ENCODE measurements around the gene KIF5A.
"Not testable (repeated sequence)": the region's sequence is repeated elsewhere in the genome, so short reads cannot be mapped to it uniquely, and the experiment has no call there.

KIF5A gene
- 0.69 to 2.7 (median 0.87) reads per million in 3 donors for total RNA-seq

DNA sequence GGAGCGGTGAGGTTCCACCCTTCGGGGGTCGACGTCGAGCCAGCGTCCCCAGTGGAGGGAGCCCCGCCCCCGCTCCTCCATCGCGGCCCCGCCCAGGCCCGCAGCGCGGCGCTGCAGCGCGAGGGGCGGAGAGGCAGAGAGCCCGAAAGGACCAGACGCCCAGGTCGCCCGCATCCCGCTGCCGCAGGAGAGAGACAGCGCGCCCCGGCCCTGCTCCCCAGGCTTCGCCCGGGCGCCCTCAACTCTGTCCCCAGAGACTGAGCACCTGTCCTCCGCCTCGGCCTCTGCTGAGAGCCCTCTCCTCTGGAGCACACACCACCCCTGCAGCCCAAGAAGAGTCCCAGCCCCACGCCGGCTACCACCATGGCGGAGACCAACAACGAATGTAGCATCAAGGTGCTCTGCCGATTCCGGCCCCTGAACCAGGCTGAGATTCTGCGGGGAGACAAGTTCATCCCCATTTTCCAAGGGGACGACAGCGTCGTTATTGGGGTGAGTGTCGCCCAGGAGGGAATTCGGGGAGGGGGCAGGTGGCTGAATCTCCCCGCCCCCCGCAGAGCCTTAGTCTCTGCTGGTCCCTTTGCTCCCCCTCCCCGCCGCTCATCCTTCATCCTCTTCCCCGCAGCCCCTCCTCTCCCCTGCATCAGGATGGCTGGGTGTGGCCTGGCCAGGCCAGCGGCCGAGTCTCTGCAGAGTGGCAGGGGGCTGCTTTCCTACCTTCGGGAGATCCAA is at the start of gene KIF5A:
Gene KIF5A, plus strand, starts transcription at position 136 of the 732 bp plus-strand sequence. Its CDS starts 228 bp downstream, at position 364.
- no peaks in the 10 kb centered on the region for H3K27me3 ChIP-seq (replicated peaks; ENCODE audit: control insufficient read depth, insufficient read depth, low read length, poor library complexity, severe bottlenecking)
- peak within 1 kb of the TSS; percentile 40 for H3K4me3 ChIP-seq (ENCODE audit: insufficient read depth, low read depth, low read length, poor library complexity, severe bottlenecking)
- DNase-seq: peak; percentile 10 to 39 (median 38)
- peaks cover 22% of the 10 kb centered on the region for H3K4me1 ChIP-seq (ENCODE audit: control insufficient read depth, insufficient read depth, low read length, poor library complexity, severe bottlenecking)
- H3K9me3 ChIP-seq (ENCODE audit: control insufficient read depth, low read length): no peaks in the 10 kb centered on the region
- H3K27ac ChIP-seq (ENCODE audit: insufficient read depth, low read length, poor library complexity, severe bottlenecking): no peak within 1 kb of the TSS
- no peaks in the 10 kb centered on the region for H3K36me3 ChIP-seq (ENCODE audit: control insufficient read depth, insufficient read depth, low read length)

DNA sequence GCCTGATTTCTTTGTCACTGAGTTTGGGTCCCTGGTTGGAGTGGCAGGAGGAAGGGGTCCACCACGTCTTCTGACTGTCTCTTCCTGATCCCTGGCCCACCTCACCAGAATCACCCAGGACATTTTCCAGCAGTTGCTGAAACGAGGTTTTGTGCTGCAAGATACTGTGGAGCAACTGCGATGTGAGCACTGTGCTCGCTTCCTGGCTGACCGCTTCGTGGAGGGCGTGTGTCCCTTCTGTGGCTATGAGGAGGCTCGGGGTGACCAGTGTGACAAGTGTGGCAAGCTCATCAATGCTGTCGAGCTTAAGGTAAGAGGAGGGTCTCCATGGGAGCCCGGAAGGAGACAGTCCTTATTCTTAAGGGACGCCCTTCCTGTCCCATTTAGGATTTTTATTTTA is 49.6 kb upstream of the KIF5A start:
- Histone ChIP-seq H3K4me1 (ENCODE audit: control insufficient read depth, insufficient read depth, low read length, poor library complexity, severe bottlenecking) (no peaks in the 10 kb centered on the region), H3K27me3 (replicated peaks; ENCODE audit: control insufficient read depth, insufficient read depth, low read length, poor library complexity, severe bottlenecking) (no peaks in the 10 kb centered on the region), H3K27ac (ENCODE audit: insufficient read depth, low read length, poor library complexity, severe bottlenecking) (no peak overlapping the region), H3K4me3 (ENCODE audit: insufficient read depth, low read depth, low read length, poor library complexity, severe bottlenecking) (no peak overlapping the region), H3K36me3 (ENCODE audit: control insufficient read depth, insufficient read depth, low read length) (peaks cover 56% of the 10 kb centered on the region), H3K9me3 (ENCODE audit: control insufficient read depth, low read length) (no peaks in the 10 kb centered on the region)
- no peak for DNase-seq

DNA sequence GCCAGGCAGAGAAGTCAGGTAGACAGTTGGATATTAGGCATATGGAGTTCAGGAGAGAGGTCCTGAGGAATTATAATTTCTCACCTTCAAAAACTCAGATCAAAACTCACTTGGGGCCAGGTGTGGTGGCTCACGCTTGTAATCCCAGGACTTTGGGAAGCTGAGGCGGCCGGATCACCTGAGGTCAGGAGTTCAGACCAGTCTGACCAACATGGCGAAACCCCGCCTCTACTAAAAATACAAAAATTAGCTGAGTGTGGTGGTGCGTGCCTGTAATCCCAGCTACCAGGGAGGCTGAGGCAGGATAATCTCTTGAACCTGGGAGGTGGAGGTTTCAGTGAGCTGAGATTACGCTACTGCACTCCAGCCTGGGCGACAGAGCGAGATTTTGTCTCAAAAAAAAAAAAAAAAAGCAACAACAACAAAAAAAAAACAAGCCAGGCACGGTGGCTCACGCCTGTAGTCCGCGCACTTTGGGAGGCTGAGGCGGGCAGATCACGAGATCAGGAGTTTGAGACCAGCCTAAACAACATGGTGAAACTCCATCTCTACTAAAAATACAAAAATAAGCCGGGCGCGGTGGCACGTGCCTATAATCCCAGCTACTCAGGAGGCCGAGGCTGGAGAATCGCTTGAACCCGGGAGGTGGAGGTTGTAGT is 47.4 kb upstream of the KIF5A start:
- H3K27me3 ChIP-seq (replicated peaks; ENCODE audit: control insufficient read depth, insufficient read depth, low read length, poor library complexity, severe bottlenecking); H3K4me3 ChIP-seq (ENCODE audit: insufficient read depth, low read depth, low read length, poor library complexity, severe bottlenecking); H3K27ac ChIP-seq (ENCODE audit: insufficient read depth, low read length, poor library complexity, severe bottlenecking); H3K9me3 ChIP-seq (ENCODE audit: control insufficient read depth, low read length); H3K4me1 ChIP-seq (ENCODE audit: control insufficient read depth, insufficient read depth, low read length, poor library complexity, severe bottlenecking); DNase-seq: not testable (repeated sequence)
- peaks cover 55% of the 10 kb centered on the region for H3K36me3 ChIP-seq (ENCODE audit: control insufficient read depth, insufficient read depth, low read length)

DNA sequence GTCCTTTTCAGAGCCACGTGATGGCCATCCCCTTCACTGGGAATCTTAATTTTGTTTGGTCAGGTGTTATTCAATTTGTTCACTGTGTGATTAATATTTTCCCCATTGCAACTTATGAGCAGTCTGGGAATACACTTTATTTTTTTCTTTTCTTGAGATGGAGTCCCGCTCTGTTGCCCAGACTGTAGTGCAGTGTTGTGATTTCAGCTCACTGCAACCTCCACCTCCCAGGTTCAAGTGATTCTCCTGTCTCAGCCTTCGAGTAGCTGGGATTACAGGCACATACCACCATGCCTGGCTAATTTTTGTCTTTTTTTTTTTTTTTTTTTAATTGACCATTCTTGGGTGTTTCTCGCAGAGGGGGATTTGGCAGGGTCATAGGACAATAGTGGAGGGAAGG is 43.3 kb upstream of the KIF5A start:
- H3K36me3 ChIP-seq (ENCODE audit: control insufficient read depth, insufficient read depth, low read length): peaks cover 31% of the 10 kb centered on the region

DNA sequence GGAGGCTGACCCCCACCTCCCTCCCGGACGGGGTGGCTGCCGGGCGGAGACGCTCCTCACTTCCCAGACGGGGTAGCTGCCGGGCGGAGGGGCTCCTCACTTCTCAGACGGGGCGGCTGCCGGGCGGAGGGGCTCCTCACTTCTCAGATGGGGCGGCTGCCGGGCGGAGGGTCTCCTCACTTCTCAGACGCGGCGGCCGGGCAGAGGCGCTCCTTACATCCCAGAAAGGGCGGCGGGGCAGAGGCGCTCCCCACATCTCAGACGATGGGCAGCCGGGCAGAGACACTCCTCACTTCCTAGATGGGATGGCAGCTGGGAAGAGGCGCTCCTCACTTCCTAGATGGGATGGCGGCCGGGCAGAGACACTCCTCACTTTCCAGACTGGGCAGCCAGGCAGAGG is 42.0 kb upstream of the KIF5A start:
- H3K27me3 ChIP-seq (replicated peaks; ENCODE audit: control insufficient read depth, insufficient read depth, low read length, poor library complexity, severe bottlenecking); H3K9me3 ChIP-seq (ENCODE audit: control insufficient read depth, low read length); H3K4me3 ChIP-seq (ENCODE audit: insufficient read depth, low read depth, low read length, poor library complexity, severe bottlenecking); H3K27ac ChIP-seq (ENCODE audit: insufficient read depth, low read length, poor library complexity, severe bottlenecking); DNase-seq; H3K4me1 ChIP-seq (ENCODE audit: control insufficient read depth, insufficient read depth, low read length, poor library complexity, severe bottlenecking): not testable (repeated sequence)
- peaks cover 37% of the 10 kb centered on the region for H3K36me3 ChIP-seq (ENCODE audit: control insufficient read depth, insufficient read depth, low read length)

More for the DNA sequence above, 43.3 kb upstream of the KIF5A start:
- not testable (repeated sequence) for H3K27ac ChIP-seq (ENCODE audit: insufficient read depth, low read length, poor library complexity, severe bottlenecking); H3K27me3 ChIP-seq (replicated peaks; ENCODE audit: control insufficient read depth, insufficient read depth, low read length, poor library complexity, severe bottlenecking); H3K9me3 ChIP-seq (ENCODE audit: control insufficient read depth, low read length); H3K4me1 ChIP-seq (ENCODE audit: control insufficient read depth, insufficient read depth, low read length, poor library complexity, severe bottlenecking); DNase-seq; H3K4me3 ChIP-seq (ENCODE audit: insufficient read depth, low read depth, low read length, poor library complexity, severe bottlenecking)

DNA sequence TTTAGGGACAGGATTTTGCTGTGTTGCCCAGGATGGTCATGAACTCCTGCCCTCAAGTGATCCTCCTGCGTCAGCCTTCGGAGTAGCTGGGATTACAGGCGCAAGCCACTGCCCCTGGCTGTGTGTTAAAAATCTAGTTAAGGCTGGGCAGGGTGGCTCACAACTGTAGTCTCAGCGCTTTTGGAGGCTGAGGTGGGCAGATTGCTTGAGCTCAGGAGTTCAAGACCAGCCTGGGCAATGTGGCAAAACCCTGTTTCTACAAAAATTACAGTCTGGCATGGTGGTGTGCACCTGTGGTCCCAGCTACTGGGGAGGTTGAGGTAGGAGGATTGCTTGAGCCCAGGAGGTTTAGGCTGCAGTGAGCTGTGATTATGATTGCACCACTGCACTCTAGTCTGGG is 38.7 kb upstream of the KIF5A start:
- H3K4me3 ChIP-seq (ENCODE audit: insufficient read depth, low read depth, low read length, poor library complexity, severe bottlenecking): no peak overlapping the region
- no peaks in the 10 kb centered on the region for H3K27me3 ChIP-seq (replicated peaks; ENCODE audit: control insufficient read depth, insufficient read depth, low read length, poor library complexity, severe bottlenecking)
- H3K27ac ChIP-seq (ENCODE audit: insufficient read depth, low read length, poor library complexity, severe bottlenecking): no peak overlapping the region
- no peaks in the 10 kb centered on the region for H3K4me1 ChIP-seq (ENCODE audit: control insufficient read depth, insufficient read depth, low read length, poor library complexity, severe bottlenecking)
- no peak for DNase-seq
- peaks cover 48% of the 10 kb centered on the region for H3K36me3 ChIP-seq (ENCODE audit: control insufficient read depth, insufficient read depth, low read length)
- H3K9me3 ChIP-seq (ENCODE audit: control insufficient read depth, low read length): no peaks in the 10 kb centered on the region

DNA sequence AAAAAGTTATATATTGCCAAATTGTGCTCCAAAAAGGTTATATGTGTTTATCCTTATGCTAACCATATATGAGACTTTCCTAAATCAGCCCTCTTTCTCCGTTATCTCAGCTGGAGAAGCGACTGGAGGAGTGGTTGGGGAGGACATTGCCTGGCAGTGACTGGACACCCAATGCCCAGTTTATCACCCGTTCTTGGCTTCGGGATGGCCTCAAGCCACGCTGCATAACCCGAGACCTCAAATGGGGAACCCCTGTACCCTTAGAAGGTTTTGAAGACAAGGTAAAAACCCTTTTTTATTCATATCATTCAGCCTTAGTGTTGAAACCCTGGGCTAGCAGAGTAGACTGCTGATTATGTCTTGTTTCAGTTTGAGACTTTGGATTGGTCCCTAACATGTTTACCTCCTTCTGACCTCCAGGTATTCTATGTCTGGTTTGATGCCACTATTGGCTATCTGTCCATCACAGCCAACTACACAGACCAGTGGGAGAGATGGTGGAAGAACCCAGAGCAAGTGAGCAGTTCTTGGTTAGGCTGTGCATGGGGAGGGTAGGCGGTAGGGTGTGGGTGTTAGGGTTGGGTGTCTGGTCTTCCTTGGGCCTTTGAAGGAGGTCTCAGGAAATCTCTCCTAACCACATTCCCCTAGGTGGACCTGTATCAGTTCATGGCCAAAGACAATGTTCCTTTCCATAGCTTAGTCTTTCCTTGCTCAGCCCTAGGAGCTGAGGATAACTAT is 38.1 kb upstream of the KIF5A start:
- DNase-seq: no peak
- no peak overlapping the region for H3K4me3 ChIP-seq (ENCODE audit: insufficient read depth, low read depth, low read length, poor library complexity, severe bottlenecking)
- H3K27ac ChIP-seq (ENCODE audit: insufficient read depth, low read length, poor library complexity, severe bottlenecking): peak overlapping the region; percentile 7
- H3K9me3 ChIP-seq (ENCODE audit: control insufficient read depth, low read length): no peaks in the 10 kb centered on the region
- H3K27me3 ChIP-seq (replicated peaks; ENCODE audit: control insufficient read depth, insufficient read depth, low read length, poor library complexity, severe bottlenecking): no peaks in the 10 kb centered on the region
- H3K36me3 ChIP-seq (ENCODE audit: control insufficient read depth, insufficient read depth, low read length): peaks cover 54% of the 10 kb centered on the region
- no peaks in the 10 kb centered on the region for H3K4me1 ChIP-seq (ENCODE audit: control insufficient read depth, insufficient read depth, low read length, poor library complexity, severe bottlenecking)

DNA sequence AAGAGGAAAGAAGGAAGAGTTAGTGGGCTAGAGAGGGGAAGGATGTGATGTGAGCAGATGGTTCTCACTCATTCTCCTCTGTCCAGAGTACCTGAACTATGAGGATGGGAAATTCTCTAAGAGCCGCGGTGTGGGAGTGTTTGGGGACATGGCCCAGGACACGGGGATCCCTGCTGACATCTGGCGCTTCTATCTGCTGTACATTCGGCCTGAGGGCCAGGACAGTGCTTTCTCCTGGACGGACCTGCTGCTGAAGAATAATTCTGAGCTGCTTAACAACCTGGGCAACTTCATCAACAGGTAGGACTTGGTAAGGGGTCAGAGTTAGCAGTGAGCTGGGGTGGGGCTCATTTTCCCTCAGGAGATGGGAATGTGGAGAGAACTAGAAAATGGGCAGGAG is 37.2 kb upstream of the KIF5A start:
- peaks cover 62% of the 10 kb centered on the region for H3K36me3 ChIP-seq (ENCODE audit: control insufficient read depth, insufficient read depth, low read length)
- H3K4me3 ChIP-seq (ENCODE audit: insufficient read depth, low read depth, low read length, poor library complexity, severe bottlenecking): no peak overlapping the region
- DNase-seq: no peak
- no peaks in the 10 kb centered on the region for H3K9me3 ChIP-seq (ENCODE audit: control insufficient read depth, low read length)
- no peaks in the 10 kb centered on the region for H3K4me1 ChIP-seq (ENCODE audit: control insufficient read depth, insufficient read depth, low read length, poor library complexity, severe bottlenecking)
- H3K27ac ChIP-seq (ENCODE audit: insufficient read depth, low read length, poor library complexity, severe bottlenecking): peak overlapping the region; percentile 7
- no peaks in the 10 kb centered on the region for H3K27me3 ChIP-seq (replicated peaks; ENCODE audit: control insufficient read depth, insufficient read depth, low read length, poor library complexity, severe bottlenecking)

DNA sequence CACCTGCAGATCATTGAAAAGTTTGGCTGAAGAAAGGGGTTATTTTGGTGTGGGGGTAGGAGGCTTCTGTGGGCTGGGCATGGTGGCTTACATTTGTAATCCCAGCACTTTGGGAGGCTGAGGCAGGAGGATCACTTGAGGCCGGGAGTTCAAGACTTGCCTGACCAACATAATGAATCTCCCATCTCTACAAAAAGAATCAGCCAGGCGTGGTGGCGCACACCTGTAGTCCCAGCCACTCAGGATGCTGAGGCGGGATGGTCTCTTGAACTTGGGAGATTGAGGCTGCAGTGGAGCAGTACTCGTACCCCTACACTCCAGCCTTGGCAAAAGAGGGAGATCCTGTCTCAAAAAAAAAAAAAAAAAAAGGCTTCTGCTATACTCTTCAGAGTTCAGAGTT is 36.6 kb upstream of the KIF5A start:
- Histone ChIP-seq H3K4me1 (ENCODE audit: control insufficient read depth, insufficient read depth, low read length, poor library complexity, severe bottlenecking) (no peaks in the 10 kb centered on the region), H3K27ac (ENCODE audit: insufficient read depth, low read length, poor library complexity, severe bottlenecking) (peak overlapping the region; percentile 12), H3K36me3 (ENCODE audit: control insufficient read depth, insufficient read depth, low read length) (peaks cover 62% of the 10 kb centered on the region), H3K4me3 (ENCODE audit: insufficient read depth, low read depth, low read length, poor library complexity, severe bottlenecking) (no peak overlapping the region), H3K27me3 (replicated peaks; ENCODE audit: control insufficient read depth, insufficient read depth, low read length, poor library complexity, severe bottlenecking) (no peaks in the 10 kb centered on the region), H3K9me3 (ENCODE audit: control insufficient read depth, low read length) (no peaks in the 10 kb centered on the region)
- DNase-seq: no peak

DNA sequence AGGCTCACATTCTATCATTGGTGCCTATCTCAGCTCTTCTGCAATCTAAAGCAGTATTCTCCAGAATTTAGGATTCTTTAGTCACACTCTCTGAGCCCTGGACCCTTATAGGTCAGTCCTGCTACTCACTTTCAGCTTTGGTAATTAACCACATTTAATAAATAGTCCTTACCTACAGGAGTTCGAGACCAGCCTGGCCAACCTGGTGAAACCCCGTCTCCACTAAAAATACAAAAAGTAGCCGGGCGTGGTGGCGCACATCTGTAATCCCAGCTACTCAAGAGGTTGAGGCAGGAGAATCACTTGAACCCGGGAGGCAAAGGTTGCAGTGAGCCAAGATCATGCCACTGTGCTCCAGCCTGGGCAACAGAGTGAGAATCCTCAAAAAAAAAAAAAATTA is 36.2 kb upstream of the KIF5A start:
- peaks cover 62% of the 10 kb centered on the region for H3K36me3 ChIP-seq (ENCODE audit: control insufficient read depth, insufficient read depth, low read length)
- not testable (repeated sequence) for H3K4me1 ChIP-seq (ENCODE audit: control insufficient read depth, insufficient read depth, low read length, poor library complexity, severe bottlenecking); H3K9me3 ChIP-seq (ENCODE audit: control insufficient read depth, low read length); H3K27me3 ChIP-seq (replicated peaks; ENCODE audit: control insufficient read depth, insufficient read depth, low read length, poor library complexity, severe bottlenecking); H3K4me3 ChIP-seq (ENCODE audit: insufficient read depth, low read depth, low read length, poor library complexity, severe bottlenecking); H3K27ac ChIP-seq (ENCODE audit: insufficient read depth, low read length, poor library complexity, severe bottlenecking); DNase-seq

All from effector memory CD4-positive, alpha-beta T cell (primary cell).